ENCODE results near the gene IL17B.

Gene IL17B

GRCh38 chr5:149414405-149415065 lies 35.4 kb upstream of the IL17B start:
- DNase-seq, result no peak

- no peak for DNase-seq
These were observed 34.6 kb upstream of the IL17B start for GRCh38 chr5:149413477-149414210.

GRCh38 chr5:149412783-149413476 lies 33.8 kb upstream of the IL17B start:
- DNase-seq, result no peak

DNA sequence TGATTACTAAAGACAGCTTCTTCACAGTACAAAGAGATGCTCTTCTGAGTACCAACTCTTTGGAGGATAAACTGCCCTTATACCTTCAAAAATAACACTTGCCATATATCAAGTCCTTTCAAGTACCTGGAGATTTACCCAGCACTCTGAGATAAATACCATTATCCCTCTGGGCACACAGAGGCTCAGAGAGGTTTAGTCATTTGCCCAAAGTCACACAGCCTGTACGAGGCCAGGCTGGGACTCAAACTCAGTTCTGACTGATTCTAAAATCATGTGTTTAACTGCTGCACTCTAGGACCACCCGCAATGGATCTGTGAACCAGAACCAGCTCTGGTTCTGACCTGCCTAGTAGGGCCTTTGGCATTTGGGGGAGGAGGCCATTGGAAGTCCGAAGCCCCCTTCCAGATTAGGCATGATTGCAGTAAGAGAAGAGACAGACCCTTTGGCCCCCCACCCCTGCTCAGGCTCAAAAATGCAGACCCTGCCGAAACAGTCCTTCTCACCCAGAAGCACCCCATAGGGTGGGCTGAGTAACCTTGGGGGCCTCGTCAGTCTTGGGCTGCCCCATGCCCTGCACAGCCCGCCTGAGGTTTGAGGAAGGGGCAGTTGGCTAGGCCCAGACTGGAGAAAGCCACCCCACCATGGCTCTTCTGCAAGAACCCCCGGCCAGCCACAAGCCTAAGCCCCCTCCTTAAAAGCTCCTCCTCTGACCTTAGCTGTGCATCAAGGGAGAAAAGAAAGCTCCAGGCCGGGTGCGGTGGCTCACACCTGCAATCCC lies 32.8 kb upstream of the IL17B start:
- no peak for DNase-seq

DNA sequence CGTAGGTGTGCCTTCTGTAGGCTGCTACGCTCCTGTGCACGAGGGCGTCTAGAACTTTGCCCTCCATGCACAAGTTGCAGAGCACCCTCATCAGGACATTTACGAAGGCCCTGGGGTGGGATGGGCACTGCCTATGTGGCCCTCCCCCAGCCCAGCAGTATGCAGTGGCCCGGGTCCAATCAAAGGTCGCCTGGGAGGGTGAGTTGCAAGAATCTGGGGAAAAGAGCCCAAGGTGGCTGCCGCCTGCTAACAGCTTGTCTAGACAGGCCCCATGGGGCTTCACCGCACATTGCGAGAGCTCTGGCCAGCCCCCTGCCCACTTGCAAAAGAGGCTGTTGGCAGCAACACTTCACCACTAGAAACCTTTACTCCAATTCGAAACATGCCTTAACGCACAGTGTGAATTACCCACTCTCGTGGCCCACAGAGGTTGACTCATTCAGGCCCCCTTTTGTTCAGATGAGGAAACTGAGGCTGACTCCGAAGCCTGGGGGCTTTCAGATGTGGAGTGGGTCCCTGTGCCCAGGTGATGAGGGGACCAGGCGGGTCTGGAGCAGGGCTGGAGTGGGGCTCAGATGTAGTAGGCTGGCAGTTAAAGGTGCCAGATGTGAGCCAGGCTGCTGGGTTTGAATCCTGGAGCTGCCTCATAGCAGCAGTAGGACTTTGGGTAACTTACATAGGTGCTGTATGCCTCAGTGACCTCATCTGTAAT lies 31.8 kb upstream of the IL17B start:
- DNase-seq, result no peak

DNA sequence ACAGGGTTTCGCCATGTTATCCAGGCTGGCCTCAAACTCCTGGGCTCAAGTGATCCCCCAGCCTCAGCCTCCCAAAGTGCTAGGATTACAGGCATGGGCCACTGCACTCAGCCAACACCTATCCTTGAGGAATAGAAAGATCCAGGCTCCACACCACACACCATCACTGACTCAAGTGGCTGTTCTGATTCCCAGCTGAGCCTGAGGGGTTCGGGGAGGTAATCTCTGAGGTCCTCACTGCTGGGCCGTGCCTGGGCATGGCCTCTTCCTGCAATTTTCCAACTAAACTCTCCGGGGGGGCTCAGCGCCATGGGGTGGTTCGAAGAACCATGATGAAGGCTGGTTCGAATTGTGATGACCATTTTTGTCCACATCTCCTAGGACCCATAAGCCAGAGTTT lies 31.0 kb upstream of the IL17B start:
- no peak for DNase-seq

GRCh38 chr5:149409268-149409948 lies 30.3 kb upstream of the IL17B start:
- no peak for DNase-seq

- no peak for DNase-seq
These were observed 29.4 kb upstream of the IL17B start for GRCh38 chr5:149408252-149409099.

GRCh38 chr5:149407323-149408251 lies 28.5 kb upstream of the IL17B start:
- no peak for DNase-seq

DNA sequence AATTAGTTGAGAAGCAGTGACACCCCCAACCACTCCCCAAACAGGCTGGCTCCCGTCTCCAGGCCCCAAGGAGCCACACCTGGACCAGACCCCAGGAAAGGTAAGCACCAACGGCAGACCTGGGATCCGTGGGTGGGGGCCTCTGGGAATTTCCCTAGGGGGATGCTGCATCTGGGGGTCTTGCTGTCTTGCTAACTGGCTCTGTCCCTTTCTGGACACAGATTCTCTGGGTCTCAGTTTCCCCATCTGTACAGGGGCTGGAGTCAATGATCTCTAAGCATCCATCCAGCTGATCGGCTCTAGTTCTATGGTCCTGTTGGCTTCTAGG lies 27.9 kb upstream of the IL17B start:
- no peak for DNase-seq

GRCh38 chr5:149406203-149406978 lies 27.3 kb upstream of the IL17B start:
- DNase-seq, result no peak

DNA sequence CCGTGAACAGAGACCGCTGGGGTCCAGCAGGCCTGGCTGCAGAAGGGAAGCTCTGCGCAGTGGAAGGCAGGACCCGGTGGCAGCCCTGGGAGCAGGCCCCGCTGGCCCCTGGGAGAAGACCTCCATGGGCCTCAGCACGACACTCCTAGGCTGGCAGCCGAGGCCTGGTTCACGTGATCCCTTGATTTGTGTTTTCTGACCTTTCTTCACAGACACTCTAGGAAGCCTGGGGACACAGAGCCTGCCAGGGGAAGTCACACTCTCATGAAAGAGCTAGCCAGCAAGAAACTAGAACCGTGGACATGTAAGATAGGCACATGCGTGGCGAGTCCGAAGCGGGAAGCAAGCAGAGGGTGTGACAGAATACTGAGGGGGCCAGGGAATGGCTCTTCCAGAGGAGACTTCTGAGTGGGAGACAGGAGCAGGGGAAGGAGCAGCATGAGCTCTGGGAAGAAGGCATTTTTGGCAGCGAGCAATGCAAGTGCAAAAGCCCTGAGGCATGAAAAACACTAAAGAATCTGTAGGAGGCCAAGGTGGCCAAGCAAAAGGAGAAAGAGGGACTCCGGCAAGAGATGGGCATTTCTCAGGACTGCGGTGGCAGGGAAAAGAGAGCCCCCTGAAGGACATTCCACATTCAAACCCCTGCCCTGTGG lies 26.6 kb upstream of the IL17B start:
- DNase-seq, result no peak

- DNase-seq, result no peak
These were observed 25.9 kb upstream of the IL17B start for GRCh38 chr5:149404746-149405549.

GRCh38 chr5:149403923-149404745 lies 25.0 kb upstream of the IL17B start:
- DNase-seq, result no peak

GRCh38 chr5:149402291-149402690 lies 23.2 kb upstream of the IL17B start:
- no peak for DNase-seq

DNA sequence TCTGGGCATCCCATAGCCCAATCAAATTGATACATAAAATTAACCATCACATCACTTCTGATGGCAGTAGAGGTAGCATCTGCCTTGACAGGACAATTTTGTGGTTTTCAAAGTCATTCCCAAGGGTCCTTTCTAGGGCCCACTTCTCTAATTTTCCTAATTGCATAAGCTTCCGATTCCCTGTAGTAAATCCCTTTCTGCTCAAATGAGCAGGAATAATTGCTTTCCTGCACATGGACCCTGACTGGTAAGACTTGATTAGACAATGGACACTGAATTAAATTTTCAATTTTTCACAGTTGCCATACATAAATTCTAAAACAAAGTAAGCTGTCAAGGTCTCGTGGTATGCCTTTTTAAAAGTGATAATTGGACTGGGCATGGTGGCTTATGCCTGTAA lies 22.0 kb upstream of the IL17B start:
- DNase-seq, result no peak

DNA sequence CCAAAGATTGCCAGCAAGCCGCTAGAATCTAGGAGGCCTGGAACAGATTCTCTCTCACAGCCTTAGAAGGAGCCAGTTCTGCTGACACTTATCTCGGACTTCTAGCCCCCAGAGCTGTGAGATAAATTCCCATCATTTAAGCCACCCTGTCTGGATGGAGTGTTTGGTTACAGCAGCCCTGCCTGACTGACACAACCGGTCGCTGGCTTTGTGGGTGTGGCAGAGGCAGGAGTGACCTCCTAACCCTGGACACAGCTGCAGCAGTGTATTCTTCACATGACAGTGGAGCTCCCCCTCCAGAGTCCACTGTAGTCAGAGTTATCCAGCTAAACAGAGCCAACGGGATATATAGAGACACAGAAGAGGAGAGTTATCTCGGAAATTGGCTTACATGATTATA lies 21.2 kb upstream of the IL17B start:
- no peak for DNase-seq

Measured in NCI-H1048 (cell line).